NCI-H146 treated with DMSO at 0.1 percent for 48 hours (cell line): ENCODE measurements around the gene DOP1B.
"Not testable (repeated sequence)": the region's sequence is repeated elsewhere in the genome, so short reads cannot be mapped to it uniquely, and the experiment has no call there.

ENCODE experiments used
- DNase-seq: peaks from one replicate; lab custom pipeline; 2025; ENCODE audit not compliant: unreplicated experiment; lab: John Stamatoyannopoulos, UW

Gene DOP1B

GRCh38 chr21:36156815-36157670 lies at the start of gene DOP1B:
Gene DOP1B, plus strand, starts transcription at chr21:36156824. Its CDS starts 7,910 bp downstream, at chr21:36164734.
- DNase-seq: peak; percentile 48

GRCh38 chr21:36109868-36110267 lies 46.8 kb upstream of the DOP1B start:
- no peak for DNase-seq

- DNase-seq: no peak
Measured at GRCh38 chr21:36111238-36111637, 45.4 kb upstream of the DOP1B start.

- peak; percentile 62 for DNase-seq
Measured at GRCh38 chr21:36113647-36114428, 42.8 kb upstream of the DOP1B start.

GRCh38 chr21:36115138-36115730 lies 41.4 kb upstream of the DOP1B start:
- no peak for DNase-seq

GRCh38 chr21:36117286-36117741 lies 39.3 kb upstream of the DOP1B start:
- no peak for DNase-seq

- DNase-seq: no peak
Measured at GRCh38 chr21:36120304-36120888, 36.2 kb upstream of the DOP1B start.

- no peak for DNase-seq
Measured at GRCh38 chr21:36122977-36123376, 33.6 kb upstream of the DOP1B start.

- DNase-seq: no peak
Measured at GRCh38 chr21:36124395-36124794, 32.2 kb upstream of the DOP1B start.

- peak; percentile 27 for DNase-seq
Measured at GRCh38 chr21:36125512-36126207, 31.0 kb upstream of the DOP1B start.

- no peak for DNase-seq
Measured at GRCh38 chr21:36126208-36126565, 30.4 kb upstream of the DOP1B start.

GRCh38 chr21:36126621-36127110 lies 30.0 kb upstream of the DOP1B start:
- DNase-seq: no peak

- DNase-seq: no peak
Measured at GRCh38 chr21:36127250-36127904, 29.2 kb upstream of the DOP1B start.

- DNase-seq: no peak
Measured at GRCh38 chr21:36127977-36128376, 28.6 kb upstream of the DOP1B start.

- no peak for DNase-seq
Measured at GRCh38 chr21:36129219-36129618, 27.4 kb upstream of the DOP1B start.

- DNase-seq: not testable (repeated sequence)
Measured at GRCh38 chr21:36130414-36130762, 26.2 kb upstream of the DOP1B start.

GRCh38 chr21:36130839-36131238 lies 25.8 kb upstream of the DOP1B start:
- DNase-seq: not testable (repeated sequence)

- no peak for DNase-seq
Measured at GRCh38 chr21:36132696-36133095, 23.9 kb upstream of the DOP1B start.

GRCh38 chr21:36134803-36135390 lies 21.7 kb upstream of the DOP1B start, which contains the start of gene CBR3:
Gene CBR3, plus strand, starts transcription at chr21:36135079. Its CDS starts 114 bp downstream, at chr21:36135193.
- DNase-seq: no peak
